Neutrophil (primary cell): Measurements from ENCODE around the gene HMBS.

ENCODE experiments used
- H3K27ac ChIP-seq: fragments of 200-600 bp; sonication (generic); 2 replicates; pipeline ENCODE4 v1.5.1; 2016; ENCODE audit warnings: mild to moderate bottlenecking, moderate library complexity
- H3K27me3 ChIP-seq: fragments of 200-600 bp; sonication (generic); 2 replicates; pipeline ENCODE4 v1.6.0; 2016; ENCODE audit warnings: mild to moderate bottlenecking
- H3K36me3 ChIP-seq: fragments of 200-600 bp; sonication (generic); 2 replicates; pipeline ENCODE4 v1.5.1; 2017
- H3K4me1 ChIP-seq, 2 experiments: fragments of 200-600 bp in 1 of 2; sonication (generic) in 1 of 2; 1 replicate in 1 of 2; 2 replicates in 1 of 2; pipeline versions ENCODE4 v1.5.1 to v1.6.1; 2013 to 2016; ENCODE audit warnings: low read depth in 1 of 2, low read length in 1 of 2, mild to moderate bottlenecking in 1 of 2, moderate library complexity in 1 of 2; ENCODE audit not compliant: control insufficient read depth in 1 of 2, insufficient read depth in 1 of 2
- H3K4me3 ChIP-seq, 2 experiments: fragments of 200-600 bp in 1 of 2; sonication (generic) in 1 of 2; 1 replicate in 1 of 2; 2 replicates in 1 of 2; pipeline ENCODE4 v1.5.1; 2013 to 2016; ENCODE audit warnings: low read depth in 1 of 2, low read length in 1 of 2, mild to moderate bottlenecking in 1 of 2, moderate library complexity in 1 of 2
- H3K9me3 ChIP-seq: fragments of 200-600 bp; sonication (generic); 2 replicates; pipeline ENCODE4 v1.5.1; 2016
- TF ChIP-seq, protein P1 (sequence below): fragments of 200-600 bp; sonication (generic); IDR thresholded peaks from 2 replicates; pipeline ENCODE4 v1.5.1; 2016; ENCODE audit warnings: antibody characterized with exemption

HMBS gene

DNA sequence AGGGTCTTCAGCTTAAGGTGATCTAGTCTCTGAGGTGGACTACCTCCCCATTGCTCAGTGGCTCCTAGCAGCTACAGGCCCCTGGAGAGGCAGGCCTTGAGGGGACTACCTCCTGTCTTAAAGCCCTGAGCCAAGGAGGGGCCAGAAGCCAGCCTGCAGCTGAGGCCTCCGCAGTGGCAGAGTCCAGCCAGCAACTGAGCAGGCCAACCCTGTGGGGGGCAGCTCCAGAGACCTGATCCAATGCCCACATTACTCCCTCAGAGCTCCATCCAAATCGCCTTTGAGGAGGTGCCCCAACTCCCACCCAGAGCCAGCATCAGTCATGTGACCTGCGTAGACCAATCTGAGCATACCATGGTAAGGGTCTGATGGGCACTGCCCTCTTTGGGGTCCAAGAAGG is 25.2 kb downstream of the HMBS start:
- peaks cover 45% of the 10 kb centered on the region for H3K36me3 ChIP-seq
- TF ChIP-seq, protein P1, sequence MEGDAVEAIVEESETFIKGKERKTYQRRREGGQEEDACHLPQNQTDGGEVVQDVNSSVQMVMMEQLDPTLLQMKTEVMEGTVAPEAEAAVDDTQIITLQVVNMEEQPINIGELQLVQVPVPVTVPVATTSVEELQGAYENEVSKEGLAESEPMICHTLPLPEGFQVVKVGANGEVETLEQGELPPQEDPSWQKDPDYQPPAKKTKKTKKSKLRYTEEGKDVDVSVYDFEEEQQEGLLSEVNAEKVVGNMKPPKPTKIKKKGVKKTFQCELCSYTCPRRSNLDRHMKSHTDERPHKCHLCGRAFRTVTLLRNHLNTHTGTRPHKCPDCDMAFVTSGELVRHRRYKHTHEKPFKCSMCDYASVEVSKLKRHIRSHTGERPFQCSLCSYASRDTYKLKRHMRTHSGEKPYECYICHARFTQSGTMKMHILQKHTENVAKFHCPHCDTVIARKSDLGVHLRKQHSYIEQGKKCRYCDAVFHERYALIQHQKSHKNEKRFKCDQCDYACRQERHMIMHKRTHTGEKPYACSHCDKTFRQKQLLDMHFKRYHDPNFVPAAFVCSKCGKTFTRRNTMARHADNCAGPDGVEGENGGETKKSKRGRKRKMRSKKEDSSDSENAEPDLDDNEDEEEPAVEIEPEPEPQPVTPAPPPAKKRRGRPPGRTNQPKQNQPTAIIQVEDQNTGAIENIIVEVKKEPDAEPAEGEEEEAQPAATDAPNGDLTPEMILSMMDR, result no peak
- H3K4me3 ChIP-seq, result no peak overlapping the region
- no peaks in the 10 kb centered on the region for H3K27me3 ChIP-seq
- H3K4me1 ChIP-seq, result peaks cover 41 to 56% of the 10 kb centered on the region in 2 experiments
- peak overlapping the region; percentile 98 for H3K27ac ChIP-seq
- H3K9me3 ChIP-seq, result no peaks in the 10 kb centered on the region

DNA sequence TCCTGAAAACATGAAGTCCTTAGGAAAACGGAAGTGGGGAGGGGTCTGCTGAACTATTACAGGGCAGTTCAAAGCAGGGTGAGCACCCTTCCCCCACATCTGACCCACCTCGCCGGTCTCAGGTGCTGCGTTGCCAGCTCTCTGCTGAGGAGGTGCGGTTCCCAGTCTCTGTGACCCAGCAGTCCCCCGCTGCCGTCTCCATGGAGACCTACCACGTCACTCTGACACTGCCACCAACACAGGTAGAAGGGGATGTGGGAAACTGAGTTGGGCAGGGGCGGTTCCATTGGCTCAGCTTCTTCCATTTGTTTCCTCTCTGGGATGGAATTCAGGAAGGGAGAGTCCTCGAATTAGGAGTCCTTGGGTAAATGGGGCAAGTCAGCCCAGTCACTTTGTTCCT is 25.8 kb downstream of the HMBS start:
- Histone ChIP-seq H3K27ac (peak overlapping the region; percentile 98), H3K4me3 (no peak overlapping the region), H3K4me1 (peaks cover 45 to 61% of the 10 kb centered on the region in 2 experiments), H3K9me3 (no peaks in the 10 kb centered on the region), H3K36me3 (peaks cover 46% of the 10 kb centered on the region), H3K27me3 (no peaks in the 10 kb centered on the region)
- TF ChIP-seq, protein P1, result no peak

DNA sequence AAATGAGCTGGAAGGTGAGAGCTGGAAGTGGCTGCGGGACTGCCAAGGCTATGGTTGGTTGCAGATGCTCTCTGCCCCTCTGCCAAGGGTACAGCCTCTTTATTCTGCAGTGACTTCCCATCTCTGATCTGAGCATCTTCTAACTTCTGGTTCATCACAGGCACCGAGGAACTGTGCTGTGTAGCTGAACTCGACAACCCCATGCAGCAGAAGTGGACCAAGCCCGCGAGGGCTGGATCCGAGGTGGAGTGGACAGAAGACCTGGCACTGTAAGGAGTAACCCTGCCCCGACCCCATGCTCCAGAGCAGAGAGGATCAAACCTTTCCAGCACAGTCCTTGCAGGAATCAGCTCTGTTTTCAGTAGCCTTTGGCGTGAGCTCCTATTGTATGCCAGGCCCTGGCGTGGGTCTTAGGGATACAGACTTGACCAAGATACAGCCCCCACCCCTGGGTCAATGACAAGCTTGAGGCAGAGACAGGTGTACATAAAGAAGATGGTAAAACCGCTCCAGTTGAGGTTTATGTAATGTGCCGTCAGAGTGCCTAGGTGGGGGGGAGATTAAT is 26.8 kb downstream of the HMBS start:
- Histone ChIP-seq H3K27me3 (no peaks in the 10 kb centered on the region), H3K4me3 (no peak overlapping the region), H3K4me1 (peaks cover 44 to 62% of the 10 kb centered on the region in 2 experiments), H3K27ac (peak overlapping the region; percentile 98), H3K36me3 (peaks cover 52% of the 10 kb centered on the region), H3K9me3 (no peaks in the 10 kb centered on the region)
- TF ChIP-seq, protein P1, result no peak

DNA sequence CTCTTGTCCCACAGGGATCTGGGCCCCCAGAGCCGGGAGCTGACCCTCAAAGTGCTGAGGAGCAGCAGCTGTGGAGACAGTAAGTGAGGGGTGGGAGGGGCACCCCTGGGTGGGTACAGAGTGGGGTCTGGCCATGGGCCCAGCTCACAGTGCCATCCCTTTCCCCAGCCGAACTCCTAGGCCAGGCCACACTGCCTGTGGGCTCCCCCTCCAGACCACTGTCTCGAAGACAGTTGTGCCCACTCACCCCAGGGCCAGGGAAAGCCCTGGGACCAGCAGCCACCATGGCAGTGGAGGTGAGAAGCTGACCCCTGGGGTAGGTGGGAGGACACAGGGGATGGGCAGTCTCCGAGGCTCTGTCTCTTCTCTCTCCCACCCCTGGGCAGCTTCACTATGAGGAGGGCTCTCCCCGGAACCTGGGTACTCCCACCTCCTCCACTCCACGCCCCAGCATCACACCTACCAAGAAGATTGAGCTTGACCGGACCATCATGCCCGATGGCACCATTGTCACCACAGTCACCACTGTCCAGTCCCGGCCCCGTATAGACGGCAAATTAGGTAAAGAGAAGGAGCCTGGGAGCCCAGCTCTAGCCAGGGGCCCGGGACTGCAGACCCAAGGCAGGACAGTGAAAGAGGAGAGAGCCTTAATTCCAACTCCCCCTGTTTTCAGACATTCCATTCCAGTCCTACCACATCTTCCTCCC is 27.8 kb downstream of the HMBS start:
- H3K4me1 ChIP-seq, result peaks cover 49 to 63% of the 10 kb centered on the region in 2 experiments
- no peak overlapping the region for H3K4me3 ChIP-seq
- TF ChIP-seq, protein P1, result no peak
- H3K27ac ChIP-seq, result no peak overlapping the region
- no peaks in the 10 kb centered on the region for H3K9me3 ChIP-seq
- no peaks in the 10 kb centered on the region for H3K27me3 ChIP-seq
- H3K36me3 ChIP-seq, result peaks cover 58% of the 10 kb centered on the region

DNA sequence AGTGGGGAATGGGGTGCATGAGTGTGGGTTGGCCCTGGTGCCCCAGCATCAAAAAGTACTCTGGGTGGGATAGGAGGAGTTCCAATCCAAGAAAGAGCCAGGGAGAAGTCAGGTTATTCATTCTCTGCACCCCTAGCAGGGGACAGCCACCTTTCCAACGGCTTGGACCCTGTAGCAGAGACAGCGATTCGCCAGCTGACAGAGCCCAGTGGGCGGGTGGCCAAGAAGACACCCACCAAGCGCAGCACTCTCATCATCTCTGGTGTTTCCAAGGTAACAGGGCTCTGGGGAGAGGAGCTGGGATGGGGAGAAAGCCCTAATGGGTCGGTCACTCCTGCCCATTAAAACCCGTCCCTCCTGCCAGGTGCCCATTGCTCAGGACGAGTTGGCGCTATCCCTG is 29.0 kb downstream of the HMBS start:
- Histone ChIP-seq H3K9me3 (no peaks in the 10 kb centered on the region), H3K27me3 (no peaks in the 10 kb centered on the region), H3K36me3 (peaks cover 58% of the 10 kb centered on the region), H3K4me1 (peaks cover 43 to 56% of the 10 kb centered on the region in 2 experiments), H3K4me3 (no peak overlapping the region), H3K27ac (peak overlapping the region; percentile 17)
- TF ChIP-seq, protein P1, result no peak
